GM18505 (cell line): ENCODE measurements around the gene TACR1.
"Not testable (repeated sequence)": the region's sequence is repeated elsewhere in the genome, so short reads cannot be mapped to it uniquely, and the experiment has no call there.

Experiments
- ATAC-seq: cut with Tn5 transposase; IDR thresholded peaks from one replicate; pipeline ENCODE4 v1.9.1; 2021; ENCODE audit not compliant: unreplicated experiment
- POLR2A ChIP-seq: IDR thresholded peaks from 4 replicates; pipeline ENCODE4 v1.6.1; 2011; ENCODE audit warnings: borderline replicate concordance; ENCODE audit not compliant: insufficient read depth, insufficient read length; ENCODE audit errors: extremely low read depth

TACR1 gene

GRCh38 chr2:75199428-75200011 lies at the start of gene TACR1:
TSS of gene TACR1 (minus strand) at chr2:75199520. CDS start at chr2:75198934, 586 bp downstream.
- ATAC-seq: peak; percentile 73
- no peak for TF ChIP-seq POLR2A

- ATAC-seq: not testable (repeated sequence)
Observed at GRCh38 chr2:75248581-75248980, 49.3 kb upstream of the TACR1 start.

DNA sequence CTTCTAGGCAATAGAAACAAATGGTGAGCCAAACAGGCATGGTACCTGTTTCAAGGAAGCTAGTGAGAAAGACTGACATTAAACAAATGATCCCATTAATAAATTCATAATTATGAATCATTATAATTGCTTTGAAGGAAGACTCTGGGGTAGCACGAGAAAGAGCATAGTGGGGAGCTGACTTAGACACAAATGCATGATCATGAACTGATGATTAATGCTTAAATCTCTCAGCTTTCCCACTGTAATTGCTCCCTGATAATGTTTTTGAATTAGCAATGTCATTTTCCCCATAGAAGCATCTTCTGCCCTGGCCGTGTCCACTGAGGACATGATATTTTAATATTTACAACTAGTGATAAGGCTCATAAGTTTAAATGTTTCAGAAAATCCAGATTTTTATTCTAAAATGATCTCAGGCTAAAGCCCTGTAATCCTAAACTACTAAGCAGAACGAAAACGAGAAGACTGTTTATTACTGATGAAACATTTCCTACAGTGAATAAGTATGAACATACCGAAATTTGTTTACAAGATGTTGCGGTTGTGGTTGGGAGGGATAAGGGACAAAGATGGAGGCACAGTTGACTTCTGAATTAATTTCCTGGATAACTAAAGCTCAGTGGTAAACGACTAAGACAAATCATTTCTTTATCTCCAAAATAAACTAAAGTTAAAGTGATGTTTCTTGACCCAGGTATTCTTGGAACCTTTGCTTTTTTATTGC lies 47.3 kb upstream of the TACR1 start:
- TF ChIP-seq POLR2A: no peak
- ATAC-seq: no peak

- no peak for TF ChIP-seq POLR2A
- no peak for ATAC-seq
Observed at GRCh38 chr2:75243219-75243618, 43.9 kb upstream of the TACR1 start.

GRCh38 chr2:75241696-75242095 lies 42.4 kb upstream of the TACR1 start:
- no peak for ATAC-seq
- no peak for TF ChIP-seq POLR2A

DNA sequence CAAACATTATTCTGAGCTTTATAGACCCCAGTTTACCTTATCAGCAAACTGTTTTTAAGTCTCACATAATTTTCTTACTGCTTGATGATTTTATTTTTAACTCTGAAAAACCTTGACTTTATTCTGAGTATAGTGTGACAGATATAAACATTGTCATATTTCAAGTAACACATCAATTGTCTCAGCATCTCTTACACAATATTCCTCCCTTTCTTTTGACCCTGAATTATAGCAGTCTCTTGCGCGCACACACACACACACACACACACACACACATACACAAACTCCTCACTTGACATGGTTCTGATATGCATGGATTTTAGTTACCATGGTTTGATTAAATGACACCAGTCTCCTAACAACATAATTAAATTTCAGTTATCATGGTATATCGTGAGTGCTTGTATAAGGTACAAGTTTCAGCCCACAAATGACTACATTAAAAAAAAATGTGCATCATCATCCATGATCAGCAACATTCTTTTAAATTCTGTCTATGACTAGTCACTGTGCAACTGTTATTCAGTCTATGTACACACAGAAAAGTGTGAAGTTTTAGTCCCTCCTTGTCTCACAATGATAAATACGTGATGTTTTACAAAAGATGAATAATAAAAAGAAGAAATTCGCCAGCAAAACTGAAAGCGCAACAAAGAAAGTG lies 39.5 kb upstream of the TACR1 start:
- no peak for TF ChIP-seq POLR2A
- no peak for ATAC-seq

GRCh38 chr2:75237296-75237695 lies 38.0 kb upstream of the TACR1 start:
- no peak for ATAC-seq
- no peak for TF ChIP-seq POLR2A

GRCh38 chr2:75233965-75234364 lies 34.6 kb upstream of the TACR1 start:
- no peak for TF ChIP-seq POLR2A
- no peak for ATAC-seq

DNA sequence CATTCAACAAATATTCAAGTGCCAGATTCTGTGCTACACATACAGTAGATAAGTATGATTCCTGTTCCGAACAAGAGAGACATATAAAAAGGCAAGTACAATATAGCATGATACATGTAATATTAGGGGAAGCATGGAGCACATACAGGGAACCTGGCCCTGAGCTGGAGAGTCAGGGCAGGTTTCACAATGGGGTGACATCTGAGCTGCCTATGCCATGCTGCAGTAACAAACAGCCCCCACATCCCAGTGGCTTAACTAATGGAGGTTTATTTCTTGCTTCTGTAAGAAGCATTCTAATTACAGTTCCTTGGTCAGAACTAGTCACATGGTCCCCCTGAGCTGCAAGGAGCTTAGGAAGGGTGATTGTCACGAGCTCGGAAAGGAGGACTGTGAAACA lies 27.3 kb upstream of the TACR1 start:
- ATAC-seq: no peak
- no peak for TF ChIP-seq POLR2A

GRCh38 chr2:75226099-75226498 lies 26.8 kb upstream of the TACR1 start:
- ATAC-seq: no peak
- TF ChIP-seq POLR2A: no peak

- TF ChIP-seq POLR2A: no peak
Observed at GRCh38 chr2:75224636-75225094, 25.3 kb upstream of the TACR1 start.

DNA sequence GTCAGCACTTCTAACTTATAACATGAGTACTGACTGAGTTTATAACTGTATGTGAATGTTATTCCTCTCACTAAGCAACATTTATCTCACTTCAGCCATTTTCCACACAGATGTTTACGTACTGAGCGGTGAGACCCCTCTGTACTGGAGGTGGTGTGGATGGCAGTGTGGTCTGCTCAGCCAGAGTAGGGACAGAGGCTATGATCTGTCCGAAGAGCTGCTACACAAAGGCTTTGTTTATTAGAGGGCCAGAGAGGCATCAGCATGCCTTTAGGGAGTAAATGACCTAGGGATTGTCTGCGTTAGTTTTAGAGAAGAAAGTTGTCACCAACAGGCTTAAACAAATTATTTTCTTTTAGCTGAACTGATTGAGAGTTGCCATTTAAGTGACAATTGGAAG lies 23.2 kb upstream of the TACR1 start:
- no peak for ATAC-seq
- no peak for TF ChIP-seq POLR2A

More at GRCh38 chr2:75224636-75225094, 25.3 kb upstream of the TACR1 start:
- ATAC-seq: no peak

GRCh38 chr2:75221862-75222261 lies 22.5 kb upstream of the TACR1 start:
- TF ChIP-seq POLR2A: no peak
- ATAC-seq: no peak

DNA sequence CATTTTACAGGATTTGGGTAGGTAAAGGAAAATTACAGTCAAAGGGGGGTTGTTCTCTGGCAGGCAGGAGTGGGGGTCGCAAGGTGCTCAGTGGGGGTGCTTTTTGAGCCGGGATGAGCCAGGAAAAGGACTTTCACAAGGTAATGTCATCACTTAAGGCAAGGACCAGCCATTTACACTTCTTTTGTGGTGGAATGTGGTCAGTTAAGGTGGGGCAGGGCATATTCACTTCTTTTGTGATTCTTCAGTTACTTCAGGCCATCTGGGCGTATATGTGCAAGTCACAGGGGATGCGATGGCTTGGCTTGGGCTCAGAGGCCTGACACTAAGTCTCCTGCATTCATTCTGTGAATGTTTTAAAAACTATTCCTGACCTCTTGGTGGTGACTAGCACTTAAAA lies 19.9 kb upstream of the TACR1 start:
- ATAC-seq: not testable (repeated sequence)
